H4 (cell line): Measurements from ENCODE around the gene SLC17A1. TPM values are rescaled to one million over a fixed set of nuclear protein-coding genes. Genes with fewer than 3 reads are reported as not detected.
"Not testable (repeated sequence)": the region's sequence is repeated elsewhere in the genome, so short reads cannot be mapped to it uniquely, and the experiment has no call there.

Experiments used
- DNase-seq: peaks from one replicate; pipeline ENCODE4 v3.0.0-alpha.2; 2015; ENCODE audit warnings: low spot score
- total RNA-seq: library from RNA; depleted of rRNA; stranded (reverse); fragments of >200 nt; shearing (Covaris generic); gene quantifications from 2 replicates; pipeline ENCODE4 v1.2.3, GENCODE V29; 2014; rRNA removed

Gene SLC17A1
- total RNA-seq, 1 experiment from 2014 or later = not detected

GRCh38 chr6:25756382-25757363 is 75.2 kb downstream of the SLC17A1 start:
- DNase-seq = peak; percentile 14

GRCh38 chr6:25755483-25755882 is 76.4 kb downstream of the SLC17A1 start:
- no peak for DNase-seq

- no peak for DNase-seq
Observed at GRCh38 chr6:25754535-25754934, 77.3 kb downstream of the SLC17A1 start, which contains the start of gene SLC17A4. Gene SLC17A4, plus strand, starts transcription at chr6:25754742. Its CDS starts 7,221 bp downstream, at chr6:25761963.

- DNase-seq = no peak
Observed at GRCh38 chr6:25753079-25753478, 78.8 kb downstream of the SLC17A1 start.

GRCh38 chr6:25750906-25751305 is 80.9 kb downstream of the SLC17A1 start:
- DNase-seq = no peak

- no peak for DNase-seq
Observed at GRCh38 chr6:25749837-25750236, 82.0 kb downstream of the SLC17A1 start.

GRCh38 chr6:25748601-25749517 is 83.0 kb downstream of the SLC17A1 start:
- DNase-seq = not testable (repeated sequence)

- DNase-seq = no peak
Observed at GRCh38 chr6:25748049-25748448, 83.8 kb downstream of the SLC17A1 start.

- DNase-seq = no peak
Observed at GRCh38 chr6:25747477-25747876, 84.4 kb downstream of the SLC17A1 start.

- DNase-seq = no peak
Observed at GRCh38 chr6:25746968-25747367, 84.9 kb downstream of the SLC17A1 start.

- no peak for DNase-seq
Observed at GRCh38 chr6:25745836-25746235, 86.0 kb downstream of the SLC17A1 start.

- no peak for DNase-seq
Observed at GRCh38 chr6:25743868-25744267, 88.0 kb downstream of the SLC17A1 start.

- no peak for DNase-seq
Observed at GRCh38 chr6:25735261-25735660, 96.6 kb downstream of the SLC17A1 start.

Other genes with a start within 250 kb of the SLC17A1 start
- gene SCGN, start 179.8 kb downstream of the SLC17A1 start, total RNA-seq = not detected in 2 replicates
- gene SLC17A4, start 77.3 kb downstream of the SLC17A1 start, total RNA-seq = not detected in 2 replicates
- 0.39 TPM in 1 of 2 replicates, not detected in the other for gene SLC17A3, start 42.2 kb upstream of the SLC17A1 start, total RNA-seq
- not detected in 2 replicates for gene SLC17A2, start 98.6 kb upstream of the SLC17A1 start, total RNA-seq
- gene TRIM38, start 130.8 kb upstream of the SLC17A1 start, total RNA-seq = 4.7 and 7.1 TPM in 2 replicates